Endothelial cell of hepatic sinusoid (primary cell): ENCODE measurements around the gene R3HDM2.

Experiments used
- in situ Hi-C: cut with HindIII; loops from 2 replicates; pipeline ENCODE4 v1.10.0; 2017; ENCODE audit warnings: low sequenced_read_pairs

R3HDM2 gene

GRCh38 chr12:57233357-57234232, 197.2 kb downstream of the R3HDM2 start:
- in situ Hi-C loops, result no loop called here

GRCh38 chr12:57232156-57232756, 198.6 kb downstream of the R3HDM2 start:
- in situ Hi-C loops, result no loop called here

- in situ Hi-C loops, result no loop called here
These were observed 199.4 kb downstream of the R3HDM2 start for GRCh38 chr12:57231276-57232021.

- in situ Hi-C loops, result no loop called here
These were observed 200.3 kb downstream of the R3HDM2 start for GRCh38 chr12:57230381-57231155.

GRCh38 chr12:57229634-57230380, 201.0 kb downstream of the R3HDM2 start, which contains the start of gene SHMT2:
SHMT2 (plus strand) TSS chr12:57229711; CDS start chr12:57229779, 68 bp downstream.
- in situ Hi-C loops, result no loop called here

- in situ Hi-C loops, result no loop called here
These were observed 201.7 kb downstream of the R3HDM2 start for GRCh38 chr12:57229046-57229633.

- in situ Hi-C loops, result no loop called here
These were observed 203.3 kb downstream of the R3HDM2 start for GRCh38 chr12:57227315-57228115.

GRCh38 chr12:57226588-57227314, 204.1 kb downstream of the R3HDM2 start:
- in situ Hi-C loops, result no loop called here

GRCh38 chr12:57225680-57226210, 205.1 kb downstream of the R3HDM2 start:
- in situ Hi-C loops, result no loop called here

- in situ Hi-C loops, result no loop called here
These were observed 205.7 kb downstream of the R3HDM2 start for GRCh38 chr12:57224973-57225679.

- in situ Hi-C loops, result no loop called here
These were observed 206.4 kb downstream of the R3HDM2 start for GRCh38 chr12:57224278-57224972.

GRCh38 chr12:57223191-57224165, 207.4 kb downstream of the R3HDM2 start:
- in situ Hi-C loops, result no loop called here

GRCh38 chr12:57222286-57223190, 208.3 kb downstream of the R3HDM2 start:
- in situ Hi-C loops, result no loop called here

GRCh38 chr12:57221169-57221917, 209.5 kb downstream of the R3HDM2 start:
- in situ Hi-C loops, result no loop called here
